Testis (tissue), 2 donors: ENCODE results near the gene ITPKC.

Source experiments
- CTCF ChIP-seq, 3 experiments: fragments of 450-650 bp in 2 of 3; fragments of 200-600 bp in 1 of 3; sonication (generic) in 1 of 3; IDR thresholded peaks; one replicate each; pipeline ENCODE4 v1.5.1; 2016 to 2019; ENCODE audit warnings: antibody characterized with exemption in 3 of 3, mild to moderate bottlenecking in 2 of 3, moderate library complexity in 1 of 3
- POLR2A ChIP-seq: fragments of 450-650 bp; IDR thresholded peaks from one replicate; pipeline ENCODE4 v1.6.1; 2017; ENCODE audit warnings: antibody characterized with exemption, mild to moderate bottlenecking, moderate library complexity

GRCh38 chr19:40786060-40787037 is 69.4 kb downstream of the ITPKC start:
- TF ChIP-seq CTCF (IDR thresholded peaks at IDR 0.05) = no peak
- no peak for TF ChIP-seq POLR2A
